Breast epithelium (tissue), 3 donors: ENCODE data around the gene SEPTIN11.

Source experiments
- POLR2A ChIP-seq: fragments of 450-650 bp; IDR thresholded peaks from one replicate; pipeline ENCODE4 v1.6.1; 2016; ENCODE audit warnings: antibody characterized with exemption, mild to moderate bottlenecking, moderate library complexity
- TF ChIP-seq, protein P1 (sequence below), 3 donors: fragments of 450-650 bp; IDR thresholded peaks; one replicate each; pipeline ENCODE4 v1.5.1; 2016 to 2017; ENCODE audit warnings: antibody characterized with exemption in 3 of 3, mild to moderate bottlenecking in 3 of 3, moderate library complexity in 3 of 3

- TF ChIP-seq, protein P1, sequence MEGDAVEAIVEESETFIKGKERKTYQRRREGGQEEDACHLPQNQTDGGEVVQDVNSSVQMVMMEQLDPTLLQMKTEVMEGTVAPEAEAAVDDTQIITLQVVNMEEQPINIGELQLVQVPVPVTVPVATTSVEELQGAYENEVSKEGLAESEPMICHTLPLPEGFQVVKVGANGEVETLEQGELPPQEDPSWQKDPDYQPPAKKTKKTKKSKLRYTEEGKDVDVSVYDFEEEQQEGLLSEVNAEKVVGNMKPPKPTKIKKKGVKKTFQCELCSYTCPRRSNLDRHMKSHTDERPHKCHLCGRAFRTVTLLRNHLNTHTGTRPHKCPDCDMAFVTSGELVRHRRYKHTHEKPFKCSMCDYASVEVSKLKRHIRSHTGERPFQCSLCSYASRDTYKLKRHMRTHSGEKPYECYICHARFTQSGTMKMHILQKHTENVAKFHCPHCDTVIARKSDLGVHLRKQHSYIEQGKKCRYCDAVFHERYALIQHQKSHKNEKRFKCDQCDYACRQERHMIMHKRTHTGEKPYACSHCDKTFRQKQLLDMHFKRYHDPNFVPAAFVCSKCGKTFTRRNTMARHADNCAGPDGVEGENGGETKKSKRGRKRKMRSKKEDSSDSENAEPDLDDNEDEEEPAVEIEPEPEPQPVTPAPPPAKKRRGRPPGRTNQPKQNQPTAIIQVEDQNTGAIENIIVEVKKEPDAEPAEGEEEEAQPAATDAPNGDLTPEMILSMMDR (IDR thresholded peaks at IDR 0.05): no peak
- no peak for TF ChIP-seq POLR2A
Observed at GRCh38 chr4:76995776-76996175, 46.2 kb downstream of the SEPTIN11 start.
